H1 (cell line): ENCODE results near the gene PTPRF. TPM values are rescaled to one million over a fixed set of nuclear protein-coding genes. Genes with fewer than 3 reads are reported as not detected.

ENCODE experiments used
- CTCF ChIA-PET: fragments of 300-600 bp; sonication (Branson Sonifier 250); formaldehyde crosslinking; loops from one replicate; lab custom pipeline; 2021; ENCODE audit not compliant: partially characterized antibody; lab: Charles Lee
- POLR2A ChIA-PET: fragments of 300-600 bp; sonication (Branson Sonifier 250); formaldehyde crosslinking; loops from one replicate; lab custom pipeline; 2021; ENCODE audit warnings: inconsistent platforms; ENCODE audit not compliant: partially characterized antibody; lab: Charles Lee
- DNase-seq, 2 experiments: peaks; one replicate each; pipeline versions ENCODE4 v3.0.0 to v3.0.0-alpha.2; 2010 to 2022; ENCODE audit warnings: low spot score in 2 of 2, low read depth in 1 of 2, mixed read lengths in 1 of 2
- FAIRE-seq: peaks from 2 replicates; lab custom pipeline; 2011; peaks lifted over from hg19 to GRCh38; lab: Jason Lieb, UNC
- H2AFZ ChIP-seq: 2 replicates; pipeline ENCODE4 v1.8.1; 2012; ENCODE audit warnings: low read length, inconsistent platforms
- H2AK5ac ChIP-seq: 2 replicates; pipeline ENCODE4 v1.6.1; 2013; ENCODE audit warnings: low read depth, low read length
- H2BK120ac ChIP-seq: replicated peaks from 2 replicates; pipeline ENCODE3; 2013; ENCODE audit warnings: low read depth, low read length, inconsistent platforms
- H2BK12ac ChIP-seq: 2 replicates; pipeline ENCODE4 v1.6.1; 2013; ENCODE audit warnings: low read depth, low read length
- H2BK15ac ChIP-seq: 2 replicates; pipeline ENCODE4 v1.6.1; 2013; ENCODE audit warnings: low read length
- H2BK20ac ChIP-seq: 2 replicates; pipeline ENCODE4 v1.6.1; 2013; ENCODE audit warnings: low read length
- H2BK5ac ChIP-seq: 2 replicates; pipeline ENCODE4 v1.6.1; 2013; ENCODE audit warnings: low read depth, low read length
- H3K14ac ChIP-seq: 2 replicates; pipeline ENCODE4 v1.6.1; 2013; ENCODE audit warnings: inconsistent platforms; ENCODE audit not compliant: insufficient read length
- H3K18ac ChIP-seq: 2 replicates; pipeline ENCODE4 v1.6.1; 2013; ENCODE audit warnings: low read length; ENCODE audit errors: extremely low read depth
- H3K23ac ChIP-seq: 2 replicates; pipeline ENCODE4 v1.6.1; 2013; ENCODE audit warnings: inconsistent platforms; ENCODE audit not compliant: insufficient read length
- H3K23me2 ChIP-seq: 2 replicates; pipeline ENCODE4 v1.6.1; 2013; ENCODE audit warnings: low read depth, low read length
- H3K27ac ChIP-seq: 2 replicates; pipeline ENCODE4 v1.6.1; 2011; ENCODE audit warnings: low read depth, low read length, inconsistent platforms
- H3K27me3 ChIP-seq, 4 experiments: replicated peaks in 1 of 4; 1 replicate in 1 of 4; 2 replicates in 3 of 4; pipeline versions ENCODE4 v1.6.1 to v1.8.1; 2011 to 2013; ENCODE audit warnings: low read length in 3 of 4, mild to moderate bottlenecking in 3 of 4, inconsistent platforms in 2 of 4, mixed read lengths in 2 of 4, moderate library complexity in 1 of 4; ENCODE audit not compliant: control insufficient read depth in 3 of 4, insufficient read depth in 3 of 4; ENCODE audit errors: extremely low read depth in 1 of 4
- H3K36me3 ChIP-seq, 4 experiments: 2 replicates each; pipeline versions ENCODE4 v1.6.1 to v1.8.1; 2011 to 2013; ENCODE audit warnings: mild to moderate bottlenecking in 4 of 4, low read length in 3 of 4, moderate library complexity in 2 of 4, control low read depth in 1 of 4, inconsistent platforms in 1 of 4; ENCODE audit not compliant: insufficient read depth in 4 of 4, control insufficient read depth in 2 of 4
- H3K4ac ChIP-seq: replicated peaks from 2 replicates; pipeline ENCODE3; 2013; ENCODE audit warnings: low read length, low read depth, mixed read lengths, inconsistent platforms; ENCODE audit not compliant: insufficient read length
- H3K4me1 ChIP-seq, 4 experiments: replicated peaks in 1 of 4; 1 replicate in 1 of 4; 2 replicates in 3 of 4; pipeline versions ENCODE4 v1.6.1 to v1.8.1; 2011 to 2013; ENCODE audit warnings: low read length in 3 of 4, inconsistent platforms in 2 of 4, mixed read lengths in 1 of 4; ENCODE audit not compliant: insufficient read depth in 4 of 4, control insufficient read depth in 3 of 4
- H3K4me2 ChIP-seq, 2 experiments: 2 replicates each; pipeline versions ENCODE4 v1.6.1 to v1.8.1; 2011 to 2013; ENCODE audit warnings: low read depth in 2 of 2, low read length in 2 of 2, control low read depth in 1 of 2, inconsistent platforms in 1 of 2, mild to moderate bottlenecking in 1 of 2; ENCODE audit not compliant: insufficient read depth in 1 of 2
- H3K4me3 ChIP-seq, 4 experiments: fragments of 200-600, 300-600 bp in 1 of 4; sonication (generic), shearing (Covaris generic), sonication (Bioruptor Twin) in 1 of 4; 2 replicates each; pipeline versions ENCODE4 v1.5.1 to v1.8.1; 2011 to 2016; ENCODE audit warnings: low read length in 4 of 4, low read depth in 3 of 4, control low read depth in 2 of 4, inconsistent platforms in 2 of 4, mild to moderate bottlenecking in 2 of 4, mixed read lengths in 1 of 4, moderate library complexity in 1 of 4; ENCODE audit not compliant: insufficient read depth in 2 of 4; ENCODE audit errors: extremely low read depth in 1 of 4
- H3K56ac ChIP-seq: replicated peaks from 2 replicates; pipeline ENCODE3; 2013; ENCODE audit warnings: low read depth, mild to moderate bottlenecking, mixed read lengths, low read length, inconsistent platforms; ENCODE audit not compliant: insufficient read length
- H3K79me1 ChIP-seq: 2 replicates; pipeline ENCODE4 v1.6.1; 2013; ENCODE audit warnings: low read depth, low read length, control low read depth
- H3K79me2 ChIP-seq, 2 experiments: 2 replicates each; pipeline versions ENCODE4 v1.6.1 to v1.8.1; 2012 to 2013; ENCODE audit warnings: low read length in 2 of 2, mild to moderate bottlenecking in 2 of 2, inconsistent platforms in 1 of 2; ENCODE audit not compliant: insufficient read depth in 2 of 2, control insufficient read depth in 1 of 2
- H3K9ac ChIP-seq, 4 experiments: replicated peaks in 1 of 4; 1 replicate in 1 of 4; 2 replicates in 3 of 4; pipeline versions ENCODE4 v1.6.1 to v1.8.1; 2011 to 2013; ENCODE audit warnings: low read depth in 3 of 4, low read length in 3 of 4, control low read depth in 2 of 4, mild to moderate bottlenecking in 2 of 4, moderate library complexity in 2 of 4, inconsistent platforms in 1 of 4; ENCODE audit errors: extremely low read depth in 1 of 4
- H3K9me3 ChIP-seq, 2 experiments: 2 replicates each; pipeline versions ENCODE4 v1.6.1 to v1.8.1; 2012 to 2013; ENCODE audit warnings: mild to moderate bottlenecking in 2 of 2, moderate library complexity in 2 of 2, control low read depth in 1 of 2, inconsistent platforms in 1 of 2, low read depth in 1 of 2, low read length in 1 of 2, mixed read lengths in 1 of 2; ENCODE audit not compliant: insufficient read depth in 2 of 2
- H4K20me1 ChIP-seq, 2 experiments: replicated peaks in 1 of 2; 2 replicates each; pipeline versions ENCODE3 to v1.8.1; 2011 to 2013; ENCODE audit warnings: inconsistent platforms in 2 of 2, low read length in 2 of 2, mild to moderate bottlenecking in 1 of 2; ENCODE audit not compliant: insufficient read depth in 2 of 2, control insufficient read depth in 1 of 2
- H4K5ac ChIP-seq: 2 replicates; pipeline ENCODE4 v1.6.1; 2013; ENCODE audit warnings: low read length, low read depth, mixed read lengths, inconsistent platforms; ENCODE audit not compliant: insufficient read length
- H4K8ac ChIP-seq: 2 replicates; pipeline ENCODE4 v1.8.0; 2013; ENCODE audit warnings: mild to moderate bottlenecking, moderate library complexity, low read length, inconsistent platforms; ENCODE audit not compliant: insufficient read depth; ENCODE audit errors: extremely low read depth
- H4K91ac ChIP-seq: replicated peaks from 2 replicates; pipeline ENCODE3; 2013; ENCODE audit warnings: low read length, mixed read lengths, inconsistent platforms; ENCODE audit not compliant: insufficient read length
- CHD2 ChIP-seq: IDR thresholded peaks from 2 replicates; pipeline ENCODE4 v1.6.1; 2012; ENCODE audit warnings: low read length, improper control_type of control experiment
- FOSL1 ChIP-seq: IDR thresholded peaks from 2 replicates; pipeline ENCODE4 v1.6.1; 2011; ENCODE audit warnings: mild to moderate bottlenecking, low read depth, low read length, moderate library complexity; ENCODE audit not compliant: insufficient read depth
- GABPA ChIP-seq: IDR thresholded peaks from 2 replicates; pipeline ENCODE4 v1.6.1; 2011; ENCODE audit warnings: mild to moderate bottlenecking, low read length, moderate library complexity, borderline replicate concordance; ENCODE audit not compliant: insufficient read depth
- JUND ChIP-seq: IDR thresholded peaks from 2 replicates; pipeline ENCODE4 v1.6.1; 2011; ENCODE audit warnings: mild to moderate bottlenecking, improper control_type of control experiment, low read length
- MAFK ChIP-seq: IDR thresholded peaks from 2 replicates; pipeline ENCODE4 v1.6.1; 2012; ENCODE audit warnings: low read depth, mild to moderate bottlenecking, improper control_type of control experiment, low read length
- POU5F1 ChIP-seq: IDR thresholded peaks from 2 replicates; pipeline ENCODE4 v1.6.1; 2011; ENCODE audit warnings: low read depth, mild to moderate bottlenecking, low read length, moderate library complexity
- RNF2 ChIP-seq: fragments of 200-900, 300-1000 bp; sonication (generic); IDR thresholded peaks from 2 replicates; pipeline ENCODE4 v1.7.1; 2016; ENCODE audit warnings: borderline replicate concordance, low read depth, mild to moderate bottlenecking, antibody characterized with exemption, low read length; ENCODE audit not compliant: poor library complexity, severe bottlenecking; ENCODE audit errors: missing control alignments
- SAP30 ChIP-seq: fragments of 300-600 bp; sonication (generic); IDR thresholded peaks from 2 replicates; pipeline ENCODE4 v1.7.1; 2012; ENCODE audit warnings: low read length, moderate library complexity, mild to moderate bottlenecking, inconsistent platforms; ENCODE audit not compliant: insufficient read depth, insufficient replicate concordance
- SUZ12 ChIP-seq: fragments of 200-600 bp; sonication (generic); IDR thresholded peaks from 2 replicates; pipeline ENCODE4 v1.6.1; 2012; ENCODE audit warnings: mild to moderate bottlenecking, inconsistent platforms, low read length, moderate library complexity, mixed read lengths
- TAF1 ChIP-seq: IDR thresholded peaks from 2 replicates; pipeline ENCODE4 v1.6.1; 2011; ENCODE audit warnings: mild to moderate bottlenecking, low read depth, low read length
- TCF12 ChIP-seq: IDR thresholded peaks from 2 replicates; pipeline ENCODE4 v1.6.1; 2011; ENCODE audit warnings: low read depth, mild to moderate bottlenecking, low read length
- TEAD4 ChIP-seq: IDR thresholded peaks from 2 replicates; pipeline ENCODE4 v1.6.1; 2012; ENCODE audit warnings: low read depth, low read length, inconsistent platforms, mixed read lengths
- YY1 ChIP-seq: IDR thresholded peaks from 2 replicates; pipeline ENCODE4 v1.6.1; 2011; ENCODE audit warnings: low read depth, mild to moderate bottlenecking, low read length
- ZNF274 ChIP-seq: IDR thresholded peaks from 2 replicates; pipeline ENCODE4 v1.7.0; 2012; ENCODE audit warnings: low read length, borderline replicate concordance; ENCODE audit errors: extremely low read depth
- WGBS, 2 experiments: shearing (Covaris generic) in 1 of 2; methylation state at CpG; one replicate each; pipeline versions ENCODE4 v1.1.6 to v1.1.7; 2013 to 2015; ENCODE audit warnings: low lambda C conversion rate in 2 of 2, mixed read lengths in 2 of 2, inconsistent platforms in 1 of 2, low coverage in 1 of 2, missing lambda C conversion rate in 1 of 2; ENCODE audit not compliant: insufficient replicate concordance in 2 of 2, insufficient coverage in 1 of 2, insufficient read length in 1 of 2; ENCODE audit errors: extremely low coverage in 1 of 2, missing lambda C conversion rate in 1 of 2; 5-methylcytosine and 5-hydroxymethylcytosine counted together
- polyA plus RNA-seq, 7 experiments: library from polyadenylated mRNA; depleted of rRNA in 3 of 7; stranded (reverse) in 5 of 7; unstranded in 2 of 7; fragments of >200 nt in 5 of 7; fragments of 200-250 nt in 2 of 7; gene quantifications; 1 replicate in 5 of 7; 2 replicates in 1 of 7; 4 replicates in 1 of 7; pipeline versions ENCODE4 v1.2.1 to v1.2.3, GENCODE V29; 2011 to 2013; ENCODE audit warnings: missing spikeins in 2 of 7, mixed read lengths in 2 of 7
- total RNA-seq: library from RNA; stranded (reverse); fragmentation: NEBNext Ultra II Directional; extraction: Animal tissue kit (Norgen Biotek cat#: 25700); gene quantifications from 2 replicates; pipeline ENCODE4 v1.2.1, GENCODE V29; 2021

Gene PTPRF
- total and polyA plus RNA-seq, 2 of the 8 experiments (the other 6 are each of a cell fraction or from before 2014, with no cell fraction given), result 136 to 231 TPM

GRCh38 chr1:43570715-43571114 lies 40.0 kb downstream of the PTPRF start:
- H2AK5ac ChIP-seq, result no peak overlapping the region
- no peak overlapping the region for H2BK12ac ChIP-seq
- FAIRE-seq (no peak), DNase-seq (no peak)
- peaks cover 2% of the 10 kb centered on the region; the same call in 1 of the 2 replicates for H3K23me2 ChIP-seq
- no peak overlapping the region for H3K23ac ChIP-seq
- H3K27me3 ChIP-seq, result no peaks in the 10 kb centered on the region
- H4K5ac ChIP-seq, result no peak overlapping the region
- 81% methylated on average over 14 of the region's 14 CpGs; no CpG with 5 or more reads in 1 of the 2 experiments for WGBS, 2 experiments
- H3K18ac ChIP-seq, result no peak overlapping the region
- H3K9ac ChIP-seq, result no peak overlapping the region
- H3K4me3 ChIP-seq, result no peak overlapping the region
- no peak overlapping the region for H3K56ac ChIP-seq
- H3K79me2 ChIP-seq, result peaks cover 0 to 3% of the 10 kb centered on the region in 2 experiments; a peak in 1 of 4 replicates
- H3K4me2 ChIP-seq, result no peak overlapping the region
- no peak overlapping the region for H2AFZ ChIP-seq
- H2BK5ac ChIP-seq, result no peak overlapping the region
- no peak overlapping the region for H2BK15ac ChIP-seq
- no peaks in the 10 kb centered on the region for H3K9me3 ChIP-seq
- peaks cover 0 to 13% (median 1%) of the 10 kb centered on the region in 4 experiments; a peak in 4 of 7 replicates for H3K4me1 ChIP-seq
- no peak overlapping the region for H3K27ac ChIP-seq
- no peak overlapping the region for H3K14ac ChIP-seq
- H4K91ac ChIP-seq, result no peak overlapping the region
- POLR2A ChIA-PET, result interaction anchor here (1.1 to 4.1 kb wide), 4 partner anchors 10 to 20 kb away, joined by 3 to 15 read pairs (median 5); no protein-coding TSS in a partner anchor
- no peak overlapping the region for H3K4ac ChIP-seq
- peaks cover 4 to 28% (median 10%) of the 10 kb centered on the region in 4 experiments; a peak in 5 of 8 replicates for H3K36me3 ChIP-seq
- H2BK120ac ChIP-seq, result no peak overlapping the region
- H2BK20ac ChIP-seq, result no peak overlapping the region
- no peak overlapping the region for H4K8ac ChIP-seq
- CTCF ChIA-PET, result interaction anchor here (1.0 to 8.3 kb wide), 10 partner anchors 11 to 202 kb away, joined by 3 to 68 read pairs (median 6); partner anchors contain the start of genes ELOVL1 and PTPRF
- peaks cover 4% of the 10 kb centered on the region; the same call in 1 of the 2 replicates for H3K79me1 ChIP-seq
- peaks cover 8 to 9% of the 10 kb centered on the region in 2 experiments for H4K20me1 ChIP-seq
- TF ChIP-seq TEAD4 (no peak), POU5F1 (no peak), FOSL1 (no peak), YY1 (no peak), JUND (no peak), GABPA (no peak), MAFK (no peak), CHD2 (no peak), SAP30 (no peak), ZNF274 (no peak), TAF1 (no peak), RNF2 (no peak), SUZ12 (no peak), TCF12 (no peak)
